Measurements from ENCODE around the gene CFAP74. TPM values are rescaled to one million over a fixed set of nuclear protein-coding genes. Genes with fewer than 3 reads are reported as not detected.

The CFAP74 gene
- total RNA-seq, 1 donor from 2014 or later, result 0.35 TPM

DNA sequence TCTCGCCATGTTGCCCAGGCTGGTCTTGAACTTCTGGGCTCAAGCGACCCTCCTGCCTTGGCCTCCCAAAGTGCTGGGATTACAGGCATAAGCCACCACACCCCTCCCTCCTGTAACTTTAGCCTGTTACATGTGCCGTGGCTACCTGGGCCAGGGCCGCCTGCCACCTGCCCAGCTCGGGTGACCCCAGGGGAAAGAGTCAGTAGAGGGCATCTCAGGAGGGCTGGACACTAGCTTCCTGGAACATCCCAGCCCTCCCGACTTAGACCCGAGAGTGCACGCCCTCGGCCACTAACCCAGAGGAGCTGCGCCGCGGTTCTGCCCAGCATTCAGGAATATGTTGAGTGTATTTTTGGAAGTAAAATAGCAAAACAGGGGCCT is 44.1 kb downstream of the CFAP74 start:
- Histone ChIP-seq H3K27me3 (peaks cover 11% of the 10 kb centered on the region), H3K9me3 (no peaks in the 10 kb centered on the region), H3K36me3 (no peaks in the 10 kb centered on the region), H3K4me1 (no peaks in the 10 kb centered on the region), H3K4me3 (no peak overlapping the region), H3K27ac (no peak overlapping the region)
- no peak for TF ChIP-seq CTCF (IDR thresholded peaks at IDR 0.05)
- DNase-seq (no peak), ATAC-seq (no peak)
- intact Hi-C loops (cut with DNase I), result no loop called here

- H3K4me3 ChIP-seq, result no peak overlapping the region
- H3K27me3 ChIP-seq, result peaks cover 11% of the 10 kb centered on the region
- intact Hi-C loops (cut with DNase I), result no loop called here
- DNase-seq (no peak), ATAC-seq (no peak)
- H3K36me3 ChIP-seq, result no peaks in the 10 kb centered on the region
- no peak for TF ChIP-seq CTCF (IDR thresholded peaks at IDR 0.05)
- H3K4me1 ChIP-seq, result no peaks in the 10 kb centered on the region
- no peaks in the 10 kb centered on the region for H3K9me3 ChIP-seq
- no peak overlapping the region for H3K27ac ChIP-seq
These were observed 45.5 kb downstream of the CFAP74 start for GRCh38 chr1:1958071-1958541.

DNA sequence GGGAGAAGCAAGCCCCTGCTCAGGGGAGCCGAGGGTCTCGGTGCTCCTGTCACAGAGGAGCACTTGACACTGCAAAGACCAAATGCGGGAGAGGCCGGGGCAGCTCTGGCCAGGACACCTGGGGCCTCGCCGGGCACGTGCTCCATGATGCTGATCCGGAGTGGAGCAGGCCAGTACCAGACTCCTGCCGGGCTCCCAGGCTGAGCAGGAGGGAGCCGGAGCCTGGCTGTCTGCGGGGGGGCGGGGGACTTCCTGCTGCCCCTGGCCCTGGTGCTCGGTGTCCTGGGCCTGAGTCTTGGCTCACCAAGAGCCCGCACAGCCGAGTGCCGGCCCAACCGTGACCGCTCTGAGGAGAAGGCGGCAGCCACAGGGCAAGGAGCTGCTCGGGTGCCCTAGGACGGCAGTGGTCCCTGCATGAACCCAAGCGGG is 46.0 kb downstream of the CFAP74 start:
- no peak for TF ChIP-seq CTCF (IDR thresholded peaks at IDR 0.05)
- no peak for DNase-seq

DNA sequence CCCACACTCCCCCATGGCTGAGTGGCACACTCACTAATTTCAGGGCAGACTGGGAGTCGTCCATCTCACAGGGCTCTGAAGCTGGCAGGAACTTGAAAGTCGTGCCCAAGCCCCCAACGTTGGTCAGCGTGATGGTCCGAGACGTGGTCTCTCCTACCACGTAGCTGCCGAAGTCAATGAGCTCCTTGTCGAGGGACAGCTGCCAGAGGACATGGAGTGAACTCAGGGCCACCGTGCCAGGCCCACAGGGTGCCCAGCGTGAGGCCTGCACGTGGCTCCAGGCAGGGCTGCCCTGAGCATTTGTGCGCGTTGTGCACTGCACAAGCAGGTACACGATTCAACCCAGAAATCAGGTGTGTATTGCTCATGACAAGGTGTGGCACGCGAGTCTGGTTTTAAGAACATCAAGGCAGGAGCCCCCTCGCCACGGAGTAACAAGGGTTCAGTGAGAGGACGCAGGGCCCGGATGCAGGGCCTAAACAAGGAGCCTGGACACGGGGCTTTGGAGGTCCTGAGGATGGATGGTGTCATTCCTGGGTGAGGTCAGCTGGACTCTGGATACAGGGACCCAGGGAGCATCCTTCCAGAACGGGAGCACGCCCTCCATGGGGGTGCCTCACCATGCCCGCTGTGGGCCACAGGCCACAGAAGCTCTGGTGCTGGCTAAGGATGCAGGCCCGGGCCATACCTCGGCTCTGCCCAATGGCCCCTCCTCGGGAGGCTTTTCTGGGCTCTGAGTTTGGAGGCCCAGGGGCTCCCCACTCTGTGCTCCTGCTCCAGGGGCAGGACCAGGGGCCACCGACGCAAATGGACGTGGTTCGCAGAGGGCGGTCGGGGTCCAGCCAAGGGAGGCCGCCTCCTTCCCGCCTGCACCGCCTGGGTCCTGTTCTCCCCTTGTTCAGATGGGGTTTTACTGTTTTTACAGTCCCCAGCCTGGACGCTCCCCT is 46.7 kb downstream of the CFAP74 start:
- H3K36me3 ChIP-seq, result no peaks in the 10 kb centered on the region
- no peak for ATAC-seq
- no peak for DNase-seq
- H3K27ac ChIP-seq, result no peak overlapping the region
- no peak for TF ChIP-seq CTCF (IDR thresholded peaks at IDR 0.05)
- no peaks in the 10 kb centered on the region for H3K4me1 ChIP-seq
- H3K9me3 ChIP-seq, result no peaks in the 10 kb centered on the region
- intact Hi-C loops (cut with DNase I), result no loop called here
- H3K27me3 ChIP-seq, result peaks cover 11% of the 10 kb centered on the region
- no peak overlapping the region for H3K4me3 ChIP-seq

More for the DNA sequence above, 46.0 kb downstream of the CFAP74 start:
- no peak overlapping the region for H3K27ac ChIP-seq
- intact Hi-C loops (cut with DNase I), result no loop called here
- no peaks in the 10 kb centered on the region for H3K9me3 ChIP-seq
- H3K27me3 ChIP-seq, result peaks cover 11% of the 10 kb centered on the region
- H3K36me3 ChIP-seq, result no peaks in the 10 kb centered on the region
- ATAC-seq, result no peak
- no peaks in the 10 kb centered on the region for H3K4me1 ChIP-seq
- H3K4me3 ChIP-seq, result no peak overlapping the region

- Histone ChIP-seq H3K27ac (no peak overlapping the region), H3K4me3 (no peak overlapping the region), H3K36me3 (no peaks in the 10 kb centered on the region), H3K9me3 (no peaks in the 10 kb centered on the region), H3K27me3 (peaks cover 11% of the 10 kb centered on the region), H3K4me1 (no peaks in the 10 kb centered on the region)
- intact Hi-C loops (cut with DNase I), result no loop called here
- ATAC-seq, result no peak
- no peak for DNase-seq
- no peak for TF ChIP-seq CTCF (IDR thresholded peaks at IDR 0.05)
These were observed 47.5 kb downstream of the CFAP74 start for GRCh38 chr1:1956101-1956500.
